Suppressor macrophage treated with lipopolysaccharide for 4 hours (primary cell): Measurements from ENCODE around the gene MRPS14.
"Not testable (repeated sequence)": the region's sequence is repeated elsewhere in the genome, so short reads cannot be mapped to it uniquely, and the experiment has no call there.

Source experiments
- DNase-seq: peaks from one replicate; pipeline ENCODE4 v3.0.0-alpha.2; 2020

The MRPS14 gene

DNA sequence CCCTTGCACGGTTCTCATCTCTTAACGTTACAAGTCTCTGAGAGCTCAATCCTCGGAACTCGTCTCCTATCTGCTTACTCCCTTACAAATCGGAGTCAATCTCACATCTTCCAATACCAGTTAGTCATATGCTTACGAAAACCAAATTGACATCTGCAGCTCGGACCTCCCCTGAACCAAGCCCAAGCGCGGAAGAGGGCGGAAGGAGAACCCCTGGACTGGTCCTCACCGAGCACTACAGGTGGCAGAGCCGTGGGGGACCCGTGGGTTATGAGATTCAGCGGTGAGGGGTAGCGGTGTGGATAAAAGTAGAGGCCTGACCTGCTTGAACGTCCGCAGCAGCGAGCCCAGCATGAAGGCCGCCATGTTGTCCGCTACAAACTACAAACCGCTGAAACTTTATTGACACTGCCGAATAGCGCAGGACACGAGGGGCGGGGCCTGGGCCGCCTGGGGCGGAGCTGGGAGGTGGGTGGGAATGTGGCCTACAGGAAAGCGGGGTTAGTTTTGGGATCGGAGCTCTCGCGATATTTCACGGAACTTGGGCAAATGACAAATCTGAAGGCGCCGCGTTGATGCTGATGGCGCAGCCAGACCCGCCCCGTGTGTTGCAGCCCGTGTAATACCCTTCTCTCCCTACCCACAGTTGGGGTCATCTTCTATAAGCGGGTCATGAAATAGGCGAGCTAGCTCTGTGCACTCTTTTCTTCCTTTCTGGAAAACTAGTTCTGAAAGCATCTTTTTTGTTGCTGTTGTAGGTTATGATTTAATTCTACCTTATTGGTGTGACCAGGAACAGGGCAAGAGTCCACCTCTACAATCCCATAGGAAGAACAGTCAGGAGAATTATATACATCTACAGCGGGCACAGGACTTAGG, at the start of gene MRPS14:
MRPS14 (minus strand) TSS at position 383 of the 879 bp plus-strand sequence; CDS start at position 366, 17 bp downstream.
- peak; percentile 99 for DNase-seq

DNA sequence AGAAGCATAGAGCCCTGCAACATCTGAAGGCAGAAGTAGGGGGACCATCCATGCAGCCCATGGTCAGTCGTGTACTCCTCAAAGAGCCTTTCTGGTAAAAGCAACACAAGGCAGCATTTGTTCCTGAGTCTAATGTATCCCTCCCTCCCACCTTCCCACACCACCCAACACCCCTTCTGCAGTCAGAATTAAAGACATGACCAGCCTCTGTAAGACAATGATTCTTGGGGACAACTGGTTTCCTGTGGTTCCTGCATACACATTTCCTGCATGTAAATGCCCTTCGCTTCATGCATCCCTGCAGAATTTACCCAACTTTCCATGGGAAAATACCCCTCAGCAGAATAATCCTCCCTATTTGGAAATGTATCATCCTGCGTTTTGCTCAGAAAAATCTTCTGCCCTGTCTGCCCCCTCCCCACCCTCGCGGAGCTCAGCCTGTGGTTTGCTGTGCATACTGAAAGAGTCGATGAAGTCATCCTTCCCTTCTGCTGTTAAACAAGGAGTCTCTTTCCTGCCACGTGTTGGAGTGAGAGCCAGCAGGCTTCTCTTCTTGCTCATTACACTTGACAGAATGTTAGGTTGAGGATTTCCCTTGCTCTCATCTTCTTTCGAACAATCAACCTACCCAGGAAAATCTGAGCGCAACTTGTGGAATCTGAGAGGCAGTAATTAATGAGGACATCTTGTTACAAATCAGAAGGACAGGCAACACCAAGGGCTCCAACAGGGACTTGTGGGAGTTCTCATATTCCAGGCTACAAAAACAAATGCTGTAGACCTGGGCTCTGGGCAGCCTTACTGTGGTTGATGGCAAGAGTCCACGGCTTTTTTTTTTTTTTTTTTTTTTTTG, 49.1 kb upstream of the MRPS14 start:
- peak; percentile 77 for DNase-seq

DNA sequence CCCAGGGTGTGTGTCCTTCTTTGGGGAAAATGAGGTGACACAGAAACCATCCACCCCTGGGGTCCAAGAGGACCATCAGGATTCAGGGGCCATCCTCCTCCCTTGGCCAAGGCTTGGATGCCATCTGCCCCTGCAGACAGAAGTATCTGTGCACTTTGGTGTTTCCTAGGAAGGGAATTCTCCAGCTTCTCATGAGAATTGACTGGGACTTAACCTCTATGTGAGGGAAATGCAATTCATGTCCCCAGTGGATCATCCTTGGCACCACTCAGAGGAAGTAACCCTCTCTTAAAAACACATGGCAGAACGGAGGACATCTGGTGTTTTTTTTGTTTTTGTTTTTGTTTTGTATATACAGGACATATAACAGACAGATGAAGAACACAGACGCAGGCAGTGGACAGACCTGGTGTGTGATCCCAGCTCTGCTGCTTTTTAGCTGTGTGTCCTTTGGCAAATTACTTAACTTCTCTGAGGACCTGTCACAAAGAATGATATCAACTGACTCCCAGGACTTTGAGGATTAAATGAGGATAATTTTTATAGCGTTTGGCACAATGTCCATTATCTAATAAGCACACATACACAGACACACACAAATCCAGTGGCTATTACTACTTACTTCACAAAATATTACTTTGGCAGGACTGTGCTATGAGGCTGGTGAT, 48.2 kb upstream of the MRPS14 start:
- DNase-seq = no peak

DNA sequence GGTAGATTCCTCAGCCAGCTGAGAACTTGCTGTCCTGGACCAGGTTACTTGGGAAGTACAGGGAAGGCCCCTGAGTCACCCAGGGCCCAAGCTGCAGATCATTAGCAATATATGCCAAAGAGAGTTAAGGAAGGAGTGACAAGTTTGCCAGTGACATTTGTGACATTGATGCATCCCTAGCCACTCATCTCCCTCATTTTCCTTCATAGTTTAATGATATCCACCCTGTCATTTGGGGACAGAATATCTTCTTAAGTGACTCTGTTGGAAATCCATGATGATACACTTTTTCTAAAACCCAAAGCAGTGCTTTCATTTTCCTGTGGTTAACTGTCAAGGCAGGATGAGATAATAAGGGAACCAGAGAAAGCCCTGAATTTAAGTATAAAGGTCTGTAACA, 47.6 kb upstream of the MRPS14 start:
- DNase-seq = peak; percentile 34

DNA sequence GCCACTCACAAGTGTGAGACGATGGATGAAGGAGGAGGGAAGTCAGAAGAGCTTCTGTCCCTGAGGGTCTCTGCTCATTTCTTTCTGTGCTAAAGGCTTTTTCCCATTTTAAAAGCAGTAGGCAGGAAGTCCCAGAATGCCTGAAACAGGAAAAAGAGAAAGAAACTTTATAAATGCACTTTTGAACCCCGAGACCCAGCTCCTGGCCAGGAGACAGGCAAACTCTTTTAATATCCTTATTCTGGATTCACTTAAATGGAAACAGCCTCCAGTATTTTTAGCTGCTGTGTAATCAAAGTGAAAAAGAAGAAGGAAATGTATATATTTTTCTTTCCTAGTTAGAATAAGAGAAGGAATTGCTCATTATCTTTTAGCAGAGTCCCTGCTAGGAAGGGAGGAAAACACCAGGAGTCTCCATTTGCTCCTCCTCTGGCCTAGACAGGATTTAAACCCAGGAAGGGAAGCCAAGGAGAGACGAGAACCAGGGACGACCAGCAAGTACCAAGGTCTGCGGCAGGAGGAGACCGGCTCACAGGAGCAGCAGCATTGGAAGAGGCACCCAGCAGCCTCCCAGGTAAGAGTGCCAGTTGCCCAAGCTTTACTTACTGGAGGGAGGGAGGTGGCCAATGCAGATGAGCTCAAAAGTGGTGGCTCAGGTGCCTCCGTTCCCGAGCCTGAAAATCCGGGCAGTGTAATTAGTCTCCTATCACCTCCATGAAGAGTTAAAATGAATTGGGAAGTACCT, 44.3 kb upstream of the MRPS14 start, which contains the start of gene TNN:
TNN (plus strand) TSS at position 472 of the 745 bp plus-strand sequence. CDS start 9,586 bp downstream, outside the sequence.
- DNase-seq = no peak

DNA sequence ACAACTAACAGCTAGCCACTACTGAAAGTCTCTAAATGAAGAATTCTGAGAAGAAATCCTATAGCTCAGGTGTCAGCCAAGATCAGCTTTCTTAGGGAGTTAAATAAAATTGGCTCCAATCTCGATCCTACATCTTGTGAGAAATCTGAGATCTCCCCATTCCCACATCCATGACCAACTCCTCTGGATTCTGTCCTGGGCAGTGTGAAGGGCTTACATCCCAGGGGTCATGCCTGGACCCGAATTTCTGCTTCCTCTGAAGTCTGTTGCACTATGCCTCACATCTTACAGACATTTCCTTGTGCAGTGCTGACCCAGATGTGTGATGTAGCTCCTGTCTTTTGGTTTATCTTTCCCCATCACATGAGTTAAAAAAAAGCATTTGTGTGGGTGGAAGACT, 39.6 kb upstream of the MRPS14 start:
- no peak for DNase-seq

DNA sequence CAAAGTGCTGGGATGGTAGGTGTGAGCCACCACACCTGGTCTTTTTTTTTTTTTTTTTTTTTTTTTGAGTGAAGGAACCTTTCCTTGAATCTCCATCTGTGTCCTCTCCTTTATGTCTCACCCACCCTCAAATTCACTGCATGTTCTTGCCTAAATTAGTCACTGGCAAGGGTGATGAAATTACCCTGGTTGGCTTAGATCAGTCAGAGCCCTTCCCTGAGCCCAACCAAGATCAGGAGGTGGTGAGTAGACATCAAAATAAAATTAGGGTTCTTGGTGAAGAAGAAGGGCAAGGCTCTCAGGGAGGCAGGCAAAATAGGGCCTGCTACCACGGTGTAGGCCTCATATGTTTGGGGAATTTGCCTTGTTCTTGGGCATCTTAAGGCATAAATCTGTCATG, 39.1 kb upstream of the MRPS14 start:
- DNase-seq = no peak

DNA sequence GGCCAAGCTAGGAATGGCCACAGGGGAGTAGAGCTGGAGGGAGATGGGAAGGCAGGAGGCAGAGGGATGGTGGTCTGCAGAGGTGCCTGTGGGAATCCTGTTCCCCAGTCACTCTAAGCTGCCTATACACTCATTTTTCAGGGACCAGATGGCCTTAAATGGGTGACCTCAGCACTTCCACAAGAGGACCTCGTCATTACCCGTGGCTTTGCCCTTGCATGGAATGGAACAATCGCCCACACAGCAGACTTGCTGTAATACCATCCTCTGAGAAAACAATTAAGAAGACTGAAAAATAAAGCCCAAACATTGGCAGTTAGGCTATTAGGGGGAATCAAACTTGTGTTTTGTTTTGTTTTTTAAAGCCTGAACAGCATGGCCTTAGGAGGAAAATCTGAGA, 31.5 kb upstream of the MRPS14 start:
- peak; percentile 21 for DNase-seq

DNA sequence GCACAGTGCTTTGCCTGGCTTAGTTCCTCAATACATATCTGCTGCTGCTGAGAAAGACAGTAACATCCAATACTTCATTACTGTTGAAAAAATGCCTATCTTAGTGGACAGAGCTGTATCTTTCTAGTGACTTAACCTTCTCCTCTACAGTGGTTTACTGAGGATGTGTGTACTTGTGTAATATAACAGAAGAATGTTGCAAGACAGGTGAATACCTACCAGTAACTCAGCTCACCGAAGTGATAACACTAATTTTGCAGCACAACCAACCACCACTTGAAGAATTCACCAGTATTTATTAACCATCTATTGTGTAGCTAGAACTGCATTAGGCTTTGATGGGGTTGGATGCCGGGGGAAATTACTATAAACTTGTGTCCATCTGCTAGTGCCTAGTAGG, 27.8 kb upstream of the MRPS14 start:
- DNase-seq = no peak

DNA sequence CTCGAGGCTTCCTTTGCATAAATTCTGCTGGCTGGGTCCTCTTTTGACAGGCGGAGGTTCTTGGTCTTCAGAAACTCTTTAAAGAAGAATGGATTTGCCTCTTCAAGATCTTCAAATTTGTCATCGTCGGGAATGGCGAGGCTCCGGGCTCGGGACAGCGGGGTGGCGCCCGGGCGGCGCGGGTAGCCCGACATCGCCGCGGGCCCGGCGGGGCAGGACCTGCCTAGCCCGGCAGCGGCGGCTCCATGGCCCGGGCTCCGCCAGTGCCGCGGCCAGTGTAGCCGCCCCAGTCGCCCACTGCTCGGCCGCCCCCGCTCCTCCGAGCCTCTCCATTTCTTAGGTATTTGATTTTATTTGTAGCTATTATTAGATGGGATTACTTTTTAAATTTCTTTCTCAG, 22.3 kb upstream of the MRPS14 start:
- DNase-seq = no peak

DNA sequence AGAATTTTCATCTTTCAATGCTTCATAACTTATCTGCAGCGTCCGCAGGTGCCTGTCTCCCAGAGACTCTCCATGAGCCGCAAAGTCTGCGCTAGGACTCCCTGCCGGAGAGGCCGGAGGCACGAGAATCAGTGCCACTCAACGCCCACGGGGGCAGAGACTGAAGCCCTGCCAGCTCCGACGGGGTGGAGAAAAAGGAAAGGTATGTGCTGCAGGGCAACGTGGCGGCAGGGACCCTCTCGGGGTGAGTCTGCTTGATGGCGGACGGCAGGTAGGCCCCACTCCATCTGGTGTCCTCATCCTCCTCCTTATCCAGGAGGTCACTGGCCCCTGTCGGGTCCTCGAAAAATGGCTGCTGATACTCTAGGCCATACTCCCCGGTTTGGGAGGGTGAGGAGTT, 21.9 kb upstream of the MRPS14 start:
- DNase-seq = no peak

DNA sequence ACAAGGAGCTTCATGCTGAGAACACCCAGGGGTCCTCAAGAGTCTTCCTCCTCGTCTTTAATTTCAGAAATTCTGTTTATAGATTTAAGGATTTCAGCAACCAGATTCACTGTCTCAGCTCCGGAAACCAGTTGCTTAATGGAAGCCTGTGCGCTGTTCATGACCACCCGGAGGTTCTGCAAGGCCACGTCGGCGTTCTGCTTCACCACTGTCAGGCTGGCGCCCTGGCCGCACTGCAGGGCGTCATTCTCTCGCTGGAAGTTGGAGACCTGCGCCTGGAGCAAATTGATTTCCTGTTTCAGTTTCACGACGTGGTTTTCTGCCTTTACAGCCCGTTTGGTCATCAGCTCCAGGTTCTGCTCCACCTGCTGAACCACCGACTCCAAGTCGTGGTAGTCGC, 21.4 kb upstream of the MRPS14 start:
- DNase-seq = not testable (repeated sequence)

DNA sequence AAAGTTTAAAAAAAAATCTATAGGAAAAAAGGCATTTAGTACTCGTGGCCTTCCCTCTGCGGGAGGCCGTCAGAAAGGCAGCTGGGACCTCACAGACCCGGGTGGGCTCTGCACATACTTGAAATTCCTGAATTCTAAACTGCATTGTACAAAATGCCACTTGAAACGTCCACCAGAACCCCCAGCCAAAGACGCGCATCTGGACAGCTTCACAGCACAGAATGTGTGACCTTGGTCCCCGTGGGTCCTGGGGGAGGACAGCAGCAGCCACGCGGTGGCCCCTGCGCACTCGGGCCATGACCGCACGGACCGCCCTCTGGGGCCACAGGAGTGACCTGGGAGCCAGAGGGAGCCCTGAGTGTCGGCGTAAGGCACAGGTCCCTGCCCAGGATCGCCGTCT, 20.6 kb upstream of the MRPS14 start:
- no peak for DNase-seq

DNA sequence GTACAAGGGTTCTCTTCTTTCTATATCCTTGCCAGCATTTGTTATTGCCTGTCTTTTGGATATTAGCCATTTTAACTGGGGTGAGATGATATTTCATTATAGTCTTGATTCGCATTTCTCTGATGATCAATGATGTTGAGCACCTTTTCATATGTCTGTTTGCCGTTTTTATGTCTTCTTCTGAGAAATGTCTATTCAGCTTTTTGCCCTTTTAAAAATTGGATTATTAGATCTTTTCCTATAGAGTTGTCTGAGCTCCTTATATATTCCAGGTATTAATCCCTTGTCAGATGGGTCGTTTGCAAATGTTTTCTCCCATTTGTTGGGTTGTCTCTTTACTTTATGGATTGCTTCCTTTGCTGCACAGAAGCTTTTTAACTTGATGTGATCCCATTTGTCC, 19.4 kb upstream of the MRPS14 start:
- no peak for DNase-seq

DNA sequence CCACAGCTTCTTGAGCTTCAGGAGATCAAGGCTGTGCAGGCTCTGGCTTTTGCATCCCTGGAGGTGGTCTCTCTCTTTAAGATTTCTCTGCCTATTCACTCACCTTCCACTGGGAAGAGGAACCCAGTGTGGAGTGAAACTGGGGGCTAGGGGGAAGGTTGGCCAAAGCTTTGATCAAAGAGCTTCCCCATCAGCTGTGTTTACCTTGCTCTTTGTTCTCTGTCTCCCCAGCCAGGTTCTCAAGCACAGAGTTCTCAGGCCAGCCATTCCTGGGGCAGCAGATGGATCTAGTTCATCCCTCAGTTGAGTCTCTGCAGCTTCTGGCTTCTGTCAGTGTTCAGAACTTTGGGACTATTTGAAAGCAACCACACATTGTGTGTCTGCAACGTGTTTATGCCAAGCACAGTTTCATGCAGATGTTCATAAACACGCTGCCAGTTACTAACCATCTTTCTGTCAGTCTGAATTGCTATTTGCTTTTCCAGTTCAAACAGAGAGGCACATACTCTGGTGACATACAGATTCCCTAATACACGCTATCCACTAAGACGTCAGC, 17.2 kb upstream of the MRPS14 start:
- no peak for DNase-seq

DNA sequence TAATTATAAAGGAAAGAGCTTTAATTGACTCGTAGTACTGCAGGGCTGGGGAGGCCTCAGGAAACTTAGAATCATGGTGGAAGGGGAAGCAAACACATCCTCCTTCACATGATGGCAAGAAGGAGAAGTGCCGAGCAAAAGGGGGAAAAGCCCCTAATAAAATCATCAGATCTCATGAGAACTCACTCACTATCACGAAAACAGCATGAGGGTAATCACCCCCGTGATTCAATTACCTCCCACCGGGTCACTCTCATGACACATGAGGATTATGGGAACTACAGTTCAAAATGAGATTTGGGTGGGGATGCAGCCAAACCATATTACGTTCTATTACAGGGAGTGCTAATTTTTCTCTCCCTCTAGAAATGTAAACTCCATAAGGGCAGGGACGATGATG, 14.2 kb upstream of the MRPS14 start:
- DNase-seq = peak; percentile 16

DNA sequence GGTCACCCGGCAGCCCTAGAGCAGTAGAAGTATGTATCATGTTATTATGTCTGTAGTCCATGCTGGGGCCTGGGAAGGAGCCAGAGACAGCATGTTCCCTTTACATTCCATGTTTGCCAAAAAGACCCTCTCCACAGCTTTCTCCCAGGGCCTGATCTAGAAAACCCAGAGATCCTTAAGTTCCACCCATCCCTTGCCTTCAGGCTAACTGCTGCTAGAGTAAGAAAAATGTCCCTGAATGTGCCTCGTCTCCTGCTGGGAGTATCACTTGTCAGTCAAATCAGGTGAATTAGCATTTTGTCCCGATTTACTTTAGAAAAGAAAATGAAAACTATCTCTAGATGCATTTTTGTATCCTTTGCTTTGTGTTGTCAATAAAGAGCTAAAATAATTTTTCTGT, 13.3 kb upstream of the MRPS14 start:
- no peak for DNase-seq

DNA sequence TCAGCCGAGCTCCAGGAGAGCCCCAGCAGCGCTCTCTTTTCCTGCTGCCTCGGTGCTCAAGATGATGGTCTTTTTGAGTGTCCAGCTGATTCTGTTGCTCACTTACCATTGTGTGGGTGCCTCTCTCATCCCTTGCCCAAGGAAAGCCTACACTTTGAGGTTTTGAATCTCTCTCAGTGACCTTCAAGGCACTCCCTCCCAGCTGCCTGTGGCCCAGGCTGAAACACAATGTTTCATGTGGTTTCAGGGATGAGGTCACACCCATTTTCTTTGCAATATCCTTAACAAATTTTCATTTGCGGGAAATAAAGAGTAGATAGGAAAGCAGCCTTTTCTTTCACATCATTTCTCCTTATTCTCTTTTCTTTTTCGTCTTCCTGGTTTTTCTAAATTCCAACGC, 12.6 kb upstream of the MRPS14 start:
- peak; percentile 35 for DNase-seq

DNA sequence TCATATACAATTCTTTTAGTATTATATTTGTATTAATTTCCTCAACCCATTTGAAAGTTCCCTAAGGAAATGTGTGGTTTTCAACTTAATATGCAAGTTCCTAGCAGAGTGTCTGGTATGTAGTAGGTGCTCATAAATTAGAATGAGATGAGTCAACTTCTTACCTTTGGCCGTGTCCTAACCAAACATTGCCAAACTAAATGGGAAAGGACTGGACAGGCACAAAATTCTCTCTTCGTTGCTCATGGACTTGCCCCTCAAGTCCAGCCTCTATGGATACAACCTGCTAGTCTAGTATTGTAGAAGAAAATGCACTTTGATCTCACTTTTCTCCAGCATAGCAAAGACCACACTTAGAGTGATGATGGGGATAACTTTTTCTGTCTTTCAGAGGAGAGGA, 11.6 kb upstream of the MRPS14 start:
- DNase-seq = no peak

DNA sequence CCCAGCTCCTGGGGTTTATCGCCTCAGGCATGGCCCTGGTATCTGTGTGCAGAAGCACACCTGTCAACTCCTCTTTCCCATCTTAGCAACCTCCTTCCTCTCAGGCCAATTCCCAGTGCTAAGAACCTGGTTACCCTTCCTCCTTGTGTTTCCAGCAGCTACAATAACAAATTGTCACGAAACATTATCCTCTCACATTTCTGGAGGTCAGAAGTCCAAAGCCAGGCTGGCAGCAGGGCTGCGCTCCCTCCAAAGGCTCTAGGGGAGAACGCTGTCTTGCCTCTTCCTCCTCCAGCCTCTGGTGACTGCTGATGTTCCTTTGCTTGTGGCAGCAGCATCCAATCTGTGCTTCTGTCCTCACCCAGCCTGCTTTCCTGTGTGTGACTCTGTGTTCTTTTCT, 10.7 kb upstream of the MRPS14 start:
- DNase-seq = no peak

DNA sequence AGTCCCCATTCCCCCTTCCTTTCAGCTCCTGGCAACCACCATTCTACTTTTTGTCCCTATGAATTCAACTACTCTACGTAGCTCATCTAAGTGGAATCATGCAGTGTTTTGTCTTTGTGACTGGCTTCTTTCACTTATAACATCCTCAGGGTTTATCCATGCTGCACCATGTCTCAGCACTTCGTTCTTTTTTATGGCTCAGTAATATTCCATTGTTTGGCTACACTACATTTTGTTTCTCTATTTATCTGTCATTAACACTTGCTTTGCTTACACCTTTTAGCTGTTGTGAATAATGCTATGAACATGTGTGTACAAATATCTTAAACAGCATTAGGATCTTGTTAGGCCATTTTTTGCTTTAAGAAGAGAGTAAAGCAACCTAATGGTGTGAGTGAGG, 1.5 kb upstream of the MRPS14 start:
- DNase-seq = no peak

DNA sequence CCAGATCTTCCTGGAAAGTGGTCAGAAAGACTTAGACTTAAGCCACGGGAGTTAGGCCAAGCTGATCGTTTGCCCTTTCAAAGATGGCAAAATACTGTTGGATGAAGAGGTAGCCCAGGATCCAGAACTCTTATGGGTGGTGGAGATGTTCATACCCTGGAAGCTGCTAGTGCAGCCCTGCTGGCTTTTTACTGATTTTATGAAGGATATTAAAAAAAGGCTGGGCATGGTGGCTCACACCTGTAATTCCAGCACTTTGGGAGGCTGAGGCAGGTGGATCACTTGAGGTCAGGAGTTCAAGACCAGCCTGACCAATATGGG, 657 bp upstream of the MRPS14 start:
- DNase-seq = not testable (repeated sequence)
